Measurements from ENCODE around the gene PCDHGC4. TPM values are rescaled to one million over a fixed set of nuclear protein-coding genes. Genes with fewer than 3 reads are reported as not detected.

Gene PCDHGC4
- total and polyA plus RNA-seq, 2 of the 13 experiments (the other 11 are each of a cell fraction or from before 2014, with no cell fraction given), result 0.07 TPM; not detected in 1

- Histone ChIP-seq H3K4me2 (ENCODE audit: low read depth, low read length) (no peak overlapping the region), H3K4me3 (replicated peaks in 1 of 3; ENCODE audit: insufficient read depth in 1 of 3, low read depth in 2 of 3, low read length in 3 of 3) (no peak overlapping the region), H4K20me1 (ENCODE audit: insufficient read depth, low read length) (no peaks in the 10 kb centered on the region), H3K9ac (ENCODE audit: insufficient read depth, low read depth, low read length) (no peak overlapping the region), H3K79me2 (ENCODE audit: insufficient read depth, low read length) (no peaks in the 10 kb centered on the region), H2AFZ (ENCODE audit: low read length) (no peak overlapping the region), H3K4me1 (ENCODE audit: insufficient read depth, low read length) (no peaks in the 10 kb centered on the region), H3K36me3 (replicated peaks in 1 of 2; ENCODE audit: control insufficient read depth in 1 of 2, insufficient read depth in 2 of 2, low read length in 2 of 2) (peaks cover 14 to 58% of the 10 kb centered on the region in 2 experiments), H3K27me3 (ENCODE audit: control insufficient read depth in 1 of 2, insufficient read depth in 2 of 2, low read length in 2 of 2) (no peaks in the 10 kb centered on the region), H3K9me3 (ENCODE audit: low read length) (no peaks in the 10 kb centered on the region), H3K27ac (ENCODE audit: extremely low read length, insufficient read depth, low read length) (no peak overlapping the region)
- no peak for TF ChIP-seq ZNF546 (CRISPR knock-in tag; conservative IDR thresholded peaks at IDR 0.05)
- no peak for TF ChIP-seq FOXM1 (CRISPR knock-in tag; IDR thresholded peaks at IDR 0.05)
- TF ChIP-seq EEA1 (CRISPR knock-in tag; IDR thresholded peaks at IDR 0.05; ENCODE audit: borderline replicate concordance), result no peak
- TF ChIP-seq ZNF670 (CRISPR knock-in tag; IDR thresholded peaks at IDR 0.05; ENCODE audit: borderline replicate concordance), result no peak
- TF ChIP-seq ZSCAN31 (CRISPR knock-in tag; IDR thresholded peaks at IDR 0.05; ENCODE audit: low read depth), result no peak
- no peak for TF ChIP-seq ZBTB46 (CRISPR knock-in tag; IDR thresholded peaks at IDR 0.05; ENCODE audit: borderline replicate concordance)
- no peak for TF ChIP-seq MAX (IDR thresholded peaks at IDR 0.05)
- no peak for TF ChIP-seq HIVEP1 (CRISPR knock-in tag; IDR thresholded peaks at IDR 0.05)
- no peak for TF ChIP-seq SOX5 (CRISPR knock-in tag; IDR thresholded peaks at IDR 0.05; ENCODE audit: borderline replicate concordance)
- no peak for TF ChIP-seq ZBTB7A (CRISPR knock-in tag; IDR thresholded peaks at IDR 0.05)
- no peak for TF ChIP-seq RCOR2 (CRISPR knock-in tag; IDR thresholded peaks at IDR 0.05)
- TF ChIP-seq E2F5 (CRISPR knock-in tag; conservative IDR thresholded peaks at IDR 0.05), result no peak
- no peak for TF ChIP-seq ELK4 (CRISPR knock-in tag; IDR thresholded peaks at IDR 0.05; ENCODE audit: borderline replicate concordance)
- no peak for TF ChIP-seq FOSL2 (CRISPR knock-in tag; IDR thresholded peaks at IDR 0.05)
- TF ChIP-seq ZNF3 (CRISPR knock-in tag; IDR thresholded peaks at IDR 0.05), result no peak
- no peak for TF ChIP-seq CBFB (CRISPR knock-in tag; IDR thresholded peaks at IDR 0.05)
- TF ChIP-seq HINFP (CRISPR knock-in tag; IDR thresholded peaks at IDR 0.05; ENCODE audit: low read depth), result no peak
- no peak for TF ChIP-seq NFKB2 (CRISPR knock-in tag; IDR thresholded peaks at IDR 0.05; ENCODE audit: borderline replicate concordance)
- WGBS (ENCODE audit: low lambda C conversion rate), result 98% methylated on average over 3 of the region's 3 CpGs
- FAIRE-seq (no peak), ATAC-seq (no peak), DNase-seq (ENCODE audit: low spot score) (no peak)
- TSS peak; percentile 36 for BruUV-seq (replicated peaks)
- in situ Hi-C loops (cut with HindIII; ENCODE audit: extremely low pct_ligation_motif_present, low pct_unique_long_range_greater_than_20kb), result no loop called here
- ChIA-PET CTCF (ENCODE audit: low intra/inter-chr PET ratio, low total read pairs) (no interaction called here), POLR2A (no interaction called here)
- intact Hi-C loops (cut with micrococcal nuclease; ENCODE audit: unreplicated experiment), result no loop called here
These were observed 30.3 kb downstream of the PCDHGC4 start for GRCh38 chr5:141515141-141515540.

Data from HepG2 (cell line).